Fibroblast of pulmonary artery (primary cell): ENCODE data around the gene ENG.

ENCODE experiments used
- DNase-seq: peaks from one replicate; pipeline ENCODE4 v3.0.0-alpha.2; 2010; ENCODE audit warnings: low read depth
- H3K4me3 ChIP-seq: replicated peaks from 2 replicates; pipeline ENCODE4 v1.5.1; 2011; ENCODE audit warnings: low read depth, mild to moderate bottlenecking, control low read depth, low read length, moderate library complexity
- CTCF ChIP-seq: IDR thresholded peaks from 2 replicates; pipeline ENCODE4 v1.5.1; 2011; ENCODE audit warnings: mild to moderate bottlenecking, control low read depth, low read length, inconsistent platforms; ENCODE audit errors: missing control alignments

Gene ENG

GRCh38 chr9:127796225-127796813 is 58.1 kb downstream of the ENG start:
- no peak for DNase-seq
- H3K4me3 ChIP-seq, result no peak overlapping the region
- no peak for TF ChIP-seq CTCF

GRCh38 chr9:127794001-127794791 is 60.3 kb downstream of the ENG start:
- no peak overlapping the region for H3K4me3 ChIP-seq
- no peak for TF ChIP-seq CTCF
- DNase-seq, result no peak

GRCh38 chr9:127793093-127793708 is 61.3 kb downstream of the ENG start:
- no peak for DNase-seq
- no peak for TF ChIP-seq CTCF
- no peak overlapping the region for H3K4me3 ChIP-seq

GRCh38 chr9:127792417-127793031 is 61.9 kb downstream of the ENG start:
- DNase-seq, result no peak
- H3K4me3 ChIP-seq, result no peak overlapping the region
- no peak for TF ChIP-seq CTCF

GRCh38 chr9:127791085-127791484 is 63.4 kb downstream of the ENG start:
- TF ChIP-seq CTCF, result no peak
- DNase-seq, result no peak
- H3K4me3 ChIP-seq, result no peak overlapping the region

GRCh38 chr9:127790094-127790855 is 64.2 kb downstream of the ENG start:
- TF ChIP-seq CTCF, result no peak
- DNase-seq, result no peak

More at GRCh38 chr9:127790094-127790855, 64.2 kb downstream of the ENG start:
- no peak overlapping the region for H3K4me3 ChIP-seq
